ENCODE results near the gene SORL1.

SORL1 gene

DNA sequence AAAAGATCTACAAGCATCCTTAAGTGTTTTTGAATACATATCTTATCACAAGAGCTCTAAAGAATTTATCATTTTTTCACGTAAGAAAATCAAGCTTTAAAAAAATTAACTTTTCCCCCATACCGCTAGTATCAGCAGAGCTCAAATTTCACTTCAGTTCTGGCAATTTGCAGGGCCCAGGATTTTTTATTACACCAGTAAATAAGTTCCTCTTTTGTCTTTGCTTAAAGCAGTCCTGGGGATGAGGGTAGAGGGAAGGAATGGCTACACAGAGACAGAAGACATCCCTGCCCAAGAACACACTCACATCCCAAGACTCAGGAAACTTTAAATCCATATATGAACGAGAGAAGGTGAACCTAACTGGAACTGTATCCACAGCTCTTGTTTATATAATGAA lies 22.6 kb upstream of the SORL1 start:
- DNase-seq (ENCODE audit: low read depth in 2 of 2), result no peak

DNA sequence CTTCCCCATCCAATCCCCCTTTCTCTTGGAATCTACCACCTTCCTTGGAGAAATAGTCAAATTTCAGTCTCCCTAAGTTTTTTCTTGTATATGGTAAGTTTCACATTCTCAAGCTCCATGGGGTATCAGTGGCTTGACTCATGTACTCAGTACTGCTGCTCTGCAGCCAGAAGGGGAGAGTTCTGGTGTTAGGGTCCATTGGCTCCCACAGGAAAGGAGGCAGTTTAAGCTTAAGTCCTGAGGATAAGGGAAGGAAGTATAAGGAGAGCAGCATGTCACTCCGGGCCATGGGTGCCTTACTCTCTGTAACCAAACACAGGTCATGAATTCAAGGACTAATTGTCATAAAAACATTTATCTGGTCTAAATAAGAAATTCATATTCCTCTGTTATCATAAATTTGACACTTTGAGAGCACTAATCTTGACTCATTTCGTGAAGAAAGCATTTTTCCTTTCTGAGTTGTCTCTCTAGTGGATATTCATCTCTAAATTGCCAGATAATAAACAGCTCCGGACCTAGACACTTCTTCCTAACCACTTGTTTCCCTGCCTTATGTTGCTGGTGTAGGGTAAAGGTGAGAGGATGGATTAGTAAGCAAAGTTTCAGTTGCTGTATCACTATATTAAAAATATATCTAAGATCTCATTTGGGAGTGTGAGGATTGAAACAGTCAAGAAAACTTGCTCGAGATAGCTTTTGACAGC lies 20.1 kb upstream of the SORL1 start:
- DNase-seq (ENCODE audit: low read depth in 2 of 2), result no peak

DNA sequence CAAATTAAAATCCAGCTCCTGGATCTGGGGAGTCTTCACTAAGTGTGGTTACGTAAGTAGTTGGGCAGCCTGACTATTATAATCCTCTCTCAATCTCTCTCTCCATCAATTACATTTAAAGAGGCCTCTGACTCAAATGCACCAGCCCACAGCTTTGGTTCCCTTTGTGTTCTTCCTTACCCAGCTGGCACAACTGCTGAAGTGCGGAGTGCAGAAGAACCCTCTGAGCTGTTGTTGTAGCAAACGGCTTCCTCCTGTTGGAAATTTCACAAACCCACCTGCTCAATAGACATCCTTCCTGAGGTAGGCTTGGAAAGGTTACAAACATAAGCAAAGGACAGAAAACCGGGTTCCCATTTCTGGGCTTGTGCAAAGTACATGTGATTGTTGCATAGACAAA lies 17.0 kb upstream of the SORL1 start:
- no peak for DNase-seq (ENCODE audit: low read depth in 2 of 2)

DNA sequence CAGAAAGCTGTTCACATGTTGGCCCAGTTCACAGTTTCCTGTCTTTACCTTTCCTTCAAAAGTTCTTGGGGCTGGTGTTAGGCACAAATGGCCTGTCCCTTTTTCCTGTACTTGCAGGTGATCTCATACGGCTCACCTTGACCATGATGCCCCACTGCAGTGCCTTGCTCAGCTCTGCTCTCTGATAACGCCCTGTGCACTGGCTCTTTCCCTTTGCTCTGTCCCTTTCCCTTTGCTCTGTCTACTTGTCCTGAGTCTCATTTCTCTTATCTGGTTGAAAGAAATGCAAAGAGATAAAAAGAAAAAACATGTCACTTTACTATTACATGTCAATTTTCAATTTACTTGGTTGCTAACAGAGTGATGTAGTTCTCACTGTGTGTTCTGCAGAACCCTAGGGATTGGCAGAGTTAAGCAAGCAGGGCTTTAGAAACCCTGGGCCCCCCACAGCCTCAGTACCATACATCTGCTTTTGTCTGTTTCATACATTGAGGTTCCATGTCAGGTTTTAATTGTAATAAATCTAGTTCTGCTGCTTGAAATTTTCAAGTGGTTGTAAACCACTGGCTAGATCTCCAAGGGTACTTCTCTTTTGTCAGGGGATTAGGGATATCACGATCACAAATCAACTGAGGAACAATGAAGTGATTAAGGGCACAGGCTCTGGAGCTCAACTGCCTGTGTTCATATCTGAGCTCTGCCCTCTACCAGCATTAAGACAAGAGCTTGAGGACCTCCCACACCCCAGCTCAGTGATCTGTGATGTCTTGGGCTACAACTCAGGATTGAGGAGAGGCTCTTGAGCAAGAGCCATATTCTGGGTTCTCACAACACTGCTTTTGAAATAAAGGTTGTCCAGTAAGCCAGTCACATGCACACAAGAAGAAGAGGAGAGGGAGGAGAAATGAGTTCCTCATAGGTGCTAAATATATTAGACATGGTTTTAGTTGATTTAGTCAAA lies 16.3 kb upstream of the SORL1 start:
- no peak for DNase-seq (ENCODE audit: low read depth in 2 of 2)

DNA sequence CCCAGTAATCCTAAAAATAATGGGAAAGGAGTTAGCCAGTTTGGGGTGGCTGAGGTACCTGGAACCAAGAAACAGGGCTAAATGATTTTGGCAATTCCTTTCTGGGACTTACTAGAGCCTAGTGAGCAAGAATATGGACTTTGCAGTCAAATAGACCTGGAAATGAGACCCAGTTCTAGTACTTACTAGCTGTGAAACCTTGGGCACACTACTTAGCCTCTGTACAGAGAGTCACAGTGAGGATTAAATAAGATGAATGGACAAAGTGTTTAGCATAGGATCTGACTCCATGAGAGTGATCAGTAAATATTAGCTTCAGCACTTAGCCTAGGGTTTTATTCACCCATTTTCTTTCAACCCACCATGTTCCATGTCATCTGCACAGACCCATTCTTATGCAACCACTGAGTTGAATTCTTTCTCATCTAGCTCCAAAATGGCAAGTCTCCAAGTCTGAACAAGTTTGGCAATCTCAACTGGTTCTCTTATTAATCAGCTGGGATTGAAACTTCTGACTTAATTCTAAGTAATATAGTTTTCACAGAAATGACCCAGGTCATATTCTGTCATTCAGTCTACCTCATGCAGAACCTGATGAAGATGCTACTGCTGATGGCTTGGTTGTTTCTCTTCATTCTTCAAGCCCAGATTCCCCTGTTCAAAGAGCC lies 15.0 kb upstream of the SORL1 start:
- no peak for DNase-seq (ENCODE audit: low read depth in 2 of 2)

DNA sequence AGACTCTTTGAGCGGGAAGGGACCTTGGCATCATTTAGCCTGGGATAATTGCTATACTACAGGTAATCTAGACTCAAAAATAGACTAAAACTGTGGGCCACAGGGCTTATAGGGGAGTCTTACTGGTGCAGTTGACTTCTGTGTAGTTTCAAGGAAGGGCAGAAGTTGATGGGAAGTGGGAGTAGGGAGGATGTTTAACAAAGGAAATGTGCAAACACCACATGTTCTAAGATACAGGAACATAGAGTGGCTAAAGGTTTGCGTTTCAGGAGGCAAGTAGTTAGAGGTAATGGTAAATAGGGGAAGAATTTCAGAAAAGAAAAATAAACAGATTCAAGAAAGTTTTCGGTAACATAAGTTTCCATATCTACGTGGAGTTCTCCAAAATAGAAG lies 14.4 kb upstream of the SORL1 start:
- DNase-seq (ENCODE audit: low read depth in 2 of 2), result no peak

DNA sequence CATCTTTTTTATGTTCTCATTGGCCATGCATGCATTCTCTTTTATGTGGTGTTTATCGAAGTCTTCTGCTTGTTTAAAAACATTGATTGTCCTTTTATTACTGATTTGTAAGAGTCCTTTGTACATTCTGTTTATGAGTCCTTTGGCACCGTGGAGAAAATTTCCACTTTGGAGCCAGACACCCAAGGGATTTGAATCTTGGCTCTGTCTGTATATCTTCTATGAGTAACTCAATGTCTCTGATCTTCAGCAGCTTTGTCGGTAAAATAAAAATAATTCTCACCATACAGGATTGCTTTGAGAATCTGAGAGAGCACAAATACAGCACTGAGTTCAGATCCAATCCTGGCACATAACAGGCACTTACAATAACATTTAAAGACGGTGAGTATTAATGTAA lies 12.8 kb upstream of the SORL1 start:
- DNase-seq (ENCODE audit: low read depth in 2 of 2), result no peak

DNA sequence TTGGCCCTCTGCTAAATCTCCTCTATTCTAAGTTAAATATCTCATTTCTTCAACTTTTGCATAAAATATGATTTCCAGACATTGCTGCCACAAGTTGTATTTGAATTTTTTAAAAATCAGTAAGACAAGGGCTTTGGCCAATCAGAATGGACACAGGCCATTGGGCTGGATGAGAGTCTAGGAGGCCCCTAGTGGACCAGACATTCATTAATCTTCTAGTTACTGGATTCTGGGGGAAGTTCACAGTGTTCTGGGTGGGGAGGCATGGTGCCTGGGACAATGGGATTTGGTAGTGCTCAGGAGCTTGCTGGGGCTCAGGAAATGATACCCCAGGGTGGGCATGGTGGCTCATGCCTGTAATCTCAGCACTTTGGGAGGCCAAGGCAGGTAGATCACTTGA lies 12.4 kb upstream of the SORL1 start:
- no peak for DNase-seq (ENCODE audit: low read depth in 2 of 2)

DNA sequence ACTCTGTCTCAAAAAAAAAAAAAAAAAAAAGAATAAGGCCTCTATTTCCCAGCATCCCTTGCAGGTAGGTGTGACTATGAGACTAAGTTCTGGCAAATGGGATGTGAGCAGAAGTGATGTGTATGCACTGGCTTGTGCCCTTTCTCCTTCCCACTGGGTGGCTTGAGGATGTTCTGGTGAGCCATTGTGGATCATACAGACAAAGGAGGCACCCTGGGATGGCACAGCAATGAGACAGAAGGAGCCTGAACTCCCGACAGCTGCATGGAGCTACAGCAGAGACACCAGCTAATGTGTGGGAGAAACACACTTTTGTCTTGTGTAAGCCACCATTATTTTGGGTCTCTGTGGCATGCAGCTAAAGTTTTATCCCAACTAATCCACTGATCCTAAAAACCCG lies 10.6 kb upstream of the SORL1 start:
- no peak for DNase-seq (ENCODE audit: low read depth in 2 of 2)

DNA sequence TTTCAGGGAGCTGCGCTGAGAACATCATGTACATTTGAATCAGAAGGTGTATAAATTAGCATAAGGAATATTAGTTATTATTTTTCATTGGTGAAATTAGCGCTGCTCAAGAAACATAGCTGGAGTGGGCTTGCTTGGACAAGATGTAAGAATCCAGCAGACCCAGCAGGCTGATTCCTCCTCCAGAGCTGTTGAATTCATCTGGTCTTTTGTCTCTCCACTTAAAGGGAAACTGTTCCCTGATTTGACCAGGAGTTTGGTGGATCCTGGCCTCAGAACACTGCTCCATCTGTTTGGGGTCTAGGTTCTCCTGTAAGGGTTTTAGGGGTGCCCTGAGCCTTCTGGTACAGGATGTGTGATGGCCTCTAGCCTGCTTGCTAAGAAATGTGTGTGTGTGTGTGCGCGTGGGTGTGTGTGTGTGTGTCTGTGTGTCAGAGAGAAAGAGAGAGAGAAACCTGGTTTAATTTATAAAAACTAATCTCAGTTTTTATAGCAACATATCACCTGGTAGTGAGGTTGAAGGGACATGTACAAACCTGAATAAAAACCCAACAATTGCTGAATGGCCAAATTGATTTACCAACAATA lies 8.3 kb upstream of the SORL1 start:
- no peak for DNase-seq (ENCODE audit: low read depth in 2 of 2)

DNA sequence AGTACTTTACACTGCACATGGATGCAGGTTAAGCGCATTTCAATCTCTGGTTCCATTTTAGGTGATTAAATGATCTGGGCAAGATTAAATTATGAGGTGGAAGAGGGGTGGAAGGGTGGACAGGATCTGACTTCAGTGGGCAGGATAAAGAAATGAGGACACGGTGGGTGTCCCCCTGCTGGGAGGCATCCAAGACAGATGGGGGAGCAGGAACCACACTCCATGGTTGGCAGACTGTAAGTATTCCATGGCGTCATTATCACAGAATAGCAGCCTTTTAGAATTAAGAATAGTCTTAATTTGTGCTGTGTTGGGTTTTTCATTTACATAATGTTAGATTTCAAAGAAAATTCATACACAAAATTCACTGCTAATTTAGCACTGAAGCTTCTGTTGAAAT lies 7.6 kb upstream of the SORL1 start:
- no peak for DNase-seq (ENCODE audit: low read depth in 2 of 2)

DNA sequence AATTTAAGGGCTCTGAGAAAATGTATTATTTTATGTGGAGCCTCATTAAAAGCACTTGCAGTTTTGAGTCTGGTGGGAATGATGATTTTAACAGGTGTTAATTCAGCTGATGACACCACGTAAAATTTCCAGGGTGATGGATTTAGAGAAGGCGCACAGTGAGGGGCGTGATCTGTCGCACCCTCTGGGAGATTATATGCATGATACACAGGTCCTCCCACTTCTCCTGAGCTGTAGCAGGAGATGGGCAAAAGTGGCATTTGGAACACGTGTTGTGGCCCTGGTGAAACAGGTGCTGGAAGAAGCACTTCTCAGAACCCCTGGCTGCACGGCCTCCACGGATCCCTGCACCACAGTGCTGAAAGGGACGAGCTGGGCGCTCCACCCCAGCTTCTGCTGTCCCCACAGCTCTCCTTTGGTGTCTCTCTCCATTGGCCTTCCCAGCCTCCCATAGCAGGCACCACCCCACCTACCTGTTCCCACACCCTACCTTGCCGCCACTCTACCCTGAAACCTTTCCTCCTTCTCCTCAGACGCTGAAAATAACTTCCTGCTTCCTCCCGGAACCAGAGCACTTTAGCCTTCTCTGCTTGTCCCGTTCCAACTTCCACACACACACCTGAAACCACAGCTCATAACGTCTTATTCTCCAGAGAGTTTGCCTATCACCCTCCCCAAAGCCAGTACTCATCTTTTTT lies 6.9 kb upstream of the SORL1 start:
- DNase-seq (ENCODE audit: low read depth in 2 of 2), result no peak

DNA sequence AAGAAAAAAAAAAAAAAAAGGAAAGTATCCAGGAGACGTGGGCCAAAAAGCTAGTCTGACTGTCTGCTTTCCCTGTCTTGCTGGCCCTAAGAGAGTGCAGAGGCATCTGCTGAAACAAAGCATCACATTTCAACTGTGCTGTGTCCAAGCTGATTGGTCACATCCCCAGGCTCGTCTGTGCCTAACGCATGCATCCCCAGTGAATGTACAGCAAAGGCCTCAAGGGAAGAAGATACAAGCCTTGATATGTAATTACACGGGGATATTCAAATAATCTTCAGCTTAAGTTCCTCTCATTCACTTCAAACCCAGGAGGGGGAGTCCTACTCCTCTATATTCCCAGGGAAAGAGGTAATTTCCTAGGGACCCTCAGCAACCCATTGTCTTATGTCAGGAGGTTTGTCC lies 5.4 kb upstream of the SORL1 start:
- DNase-seq (ENCODE audit: low read depth in 2 of 2), result no peak

DNA sequence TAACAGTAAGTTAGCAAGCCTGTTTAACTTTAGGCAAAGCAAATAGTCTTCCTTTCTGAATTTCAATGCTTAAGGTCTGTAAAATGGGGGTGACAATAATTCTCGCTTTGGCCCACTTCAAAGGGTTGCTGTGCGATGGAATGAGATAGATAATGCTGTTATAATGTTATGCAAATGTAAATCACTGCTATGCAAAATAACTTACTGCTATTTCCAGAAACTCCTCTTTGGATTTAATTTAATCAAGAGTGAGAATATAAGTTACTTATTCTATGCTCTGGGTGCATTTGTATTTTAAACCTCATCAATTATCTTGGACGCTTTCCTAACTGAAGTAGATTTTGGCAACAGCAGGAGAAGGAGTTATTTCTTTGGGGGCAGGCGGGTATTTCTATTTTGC lies 4.1 kb upstream of the SORL1 start:
- DNase-seq (ENCODE audit: low read depth in 2 of 2), result no peak

DNA sequence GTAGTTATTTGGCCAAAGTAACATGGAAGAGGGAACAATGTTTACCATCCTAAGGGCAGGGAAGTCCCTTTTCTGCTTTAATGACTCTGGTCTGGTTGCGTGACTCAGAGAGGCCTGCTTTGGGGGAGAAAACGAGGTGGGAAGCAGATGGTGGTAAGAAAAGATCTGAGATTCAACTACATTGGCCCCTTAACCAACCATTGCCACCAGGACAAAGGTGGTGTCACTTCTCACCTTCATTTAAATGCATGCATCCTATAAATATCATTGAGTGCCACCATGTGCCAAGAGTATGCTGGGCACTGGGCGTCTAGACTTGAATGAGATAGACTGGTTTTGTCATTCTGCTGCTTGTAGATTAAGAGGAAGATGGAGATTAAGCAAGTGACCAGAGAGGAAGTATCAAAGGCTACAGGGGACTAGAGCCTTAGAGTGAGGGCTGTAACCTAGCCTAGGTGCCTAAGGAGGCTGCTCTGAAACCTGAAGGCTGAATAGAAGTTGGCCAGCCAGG lies 3.6 kb upstream of the SORL1 start:
- DNase-seq (ENCODE audit: low read depth in 2 of 2), result no peak

DNA sequence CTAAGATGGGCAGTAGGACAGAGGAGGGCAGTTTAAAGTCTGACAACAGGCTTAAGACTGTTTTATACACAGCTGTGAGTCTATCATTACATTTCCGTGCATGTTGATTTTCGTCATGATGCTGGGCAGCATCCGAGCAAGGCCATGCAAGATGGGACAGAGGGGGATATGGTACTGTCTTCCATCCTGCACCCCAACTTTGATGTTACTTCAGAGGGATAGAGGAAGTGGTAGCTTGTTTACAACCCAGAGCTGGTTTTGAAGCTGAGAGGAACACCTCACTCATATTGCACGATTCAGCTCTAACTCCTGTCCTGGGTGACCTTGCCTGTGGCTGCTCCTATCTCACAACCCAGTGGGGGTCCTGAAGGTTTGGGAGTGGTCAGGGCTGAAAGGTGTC lies 3.0 kb upstream of the SORL1 start:
- DNase-seq (ENCODE audit: low read depth in 2 of 2), result no peak

DNA sequence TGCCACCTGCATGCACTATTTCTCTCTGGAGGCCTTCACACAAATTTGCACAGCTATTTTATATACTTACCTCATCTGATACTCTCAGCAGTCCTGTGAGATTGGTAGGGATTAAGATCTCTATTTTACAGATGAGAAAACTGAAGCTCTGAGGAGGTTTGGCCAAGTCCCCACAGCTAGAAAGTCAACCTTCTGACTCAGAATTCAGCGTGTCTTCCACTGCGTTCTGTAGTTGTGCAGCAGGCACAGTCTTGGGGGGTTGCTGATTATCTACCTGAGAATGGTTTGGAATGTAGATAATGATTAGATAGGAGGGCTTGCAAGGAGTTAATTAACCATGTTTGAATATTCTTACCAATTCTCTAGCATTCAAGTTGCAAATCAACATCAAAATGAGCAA lies 2.5 kb upstream of the SORL1 start:
- no peak for DNase-seq (ENCODE audit: low read depth in 2 of 2)

DNA sequence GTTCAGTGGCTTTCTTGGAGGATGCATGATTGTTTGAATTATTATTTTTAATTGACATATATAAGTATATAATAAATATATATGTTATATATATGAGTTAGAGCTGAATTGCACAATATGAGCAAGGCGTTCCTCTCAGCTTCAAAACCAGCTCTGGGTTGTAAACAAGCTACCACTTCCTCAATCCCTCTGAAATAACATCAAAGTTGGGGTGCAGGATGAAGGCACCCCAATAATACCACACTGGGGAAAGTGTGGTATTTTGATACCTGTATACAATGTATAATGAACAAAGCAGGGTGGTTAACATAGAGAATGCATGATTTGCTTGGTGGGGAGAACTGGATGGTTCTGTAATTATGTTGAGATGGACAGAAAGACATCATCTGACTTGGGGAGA lies 1.7 kb upstream of the SORL1 start:
- no peak for DNase-seq (ENCODE audit: low read depth in 2 of 2)

DNA sequence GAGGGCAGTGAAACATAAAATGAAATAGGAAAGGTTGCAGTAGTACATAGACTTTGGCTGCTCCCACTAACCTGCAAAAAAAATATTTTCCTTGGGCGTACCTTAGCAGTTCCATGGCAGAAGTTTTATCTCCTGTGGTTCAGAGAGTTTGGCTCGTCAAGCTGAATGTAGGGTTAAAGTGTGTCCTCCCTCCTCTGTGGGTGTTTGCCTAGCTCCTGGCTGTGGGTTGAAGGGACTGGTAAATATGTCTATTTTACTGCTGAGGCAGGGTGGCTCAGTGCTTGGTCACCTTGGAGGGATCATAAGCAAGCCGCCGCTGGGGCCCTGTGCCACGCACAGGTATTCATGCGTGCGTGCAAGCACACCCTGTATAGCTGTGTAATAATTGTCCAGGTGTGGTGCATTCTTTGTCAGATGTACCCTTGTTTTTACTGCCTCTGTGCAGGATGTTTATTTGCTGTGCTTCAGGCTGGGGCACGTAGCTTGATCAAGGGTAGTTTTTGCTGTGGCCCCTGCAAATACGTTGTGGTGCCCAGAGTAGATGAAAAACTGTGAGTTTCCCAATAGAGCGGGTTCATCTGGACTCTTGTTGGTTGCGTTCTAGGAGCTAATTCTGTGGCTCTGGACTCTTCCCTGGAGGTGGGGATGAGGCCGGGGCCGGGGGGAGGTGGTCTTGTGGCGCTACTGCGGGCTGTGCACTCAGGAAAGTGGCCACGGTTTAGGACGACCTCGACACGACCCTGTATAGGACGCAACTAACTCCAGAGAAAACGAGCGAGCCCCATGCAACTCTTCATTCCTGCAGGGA lies 732 bp upstream of the SORL1 start:
- no peak for DNase-seq (ENCODE audit: low read depth in 2 of 2)

DNA sequence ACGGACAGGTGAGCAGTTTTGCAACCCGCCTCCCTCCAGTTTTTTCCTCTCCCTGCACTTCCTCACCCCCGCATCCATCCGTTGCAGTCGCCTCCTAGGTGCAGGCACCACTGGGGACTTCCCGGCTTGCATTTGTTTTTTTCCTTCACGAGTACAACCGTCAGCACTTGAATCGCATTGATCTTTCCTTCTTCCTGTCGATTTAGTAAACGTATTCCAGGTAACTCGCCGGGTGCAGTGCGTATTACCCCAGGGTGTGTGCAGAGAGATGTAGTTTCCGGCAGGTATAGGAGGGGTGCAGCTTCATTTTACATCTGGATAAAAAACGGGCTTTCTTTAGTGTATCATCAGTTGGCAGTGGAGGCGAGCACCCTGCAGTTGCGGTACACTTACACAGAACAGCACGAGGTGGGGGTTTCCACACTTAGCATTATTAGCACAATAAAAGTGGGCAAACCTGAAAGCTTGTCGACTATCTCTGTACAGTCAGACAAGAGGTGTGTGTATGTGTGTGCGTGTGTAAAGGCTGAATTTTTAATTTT lies 566 bp downstream of the SORL1 start, which contains the start of gene SORL1-AS1:
Gene SORL1-AS1 (minus strand): TSS at position 359 of the 542 bp plus-strand sequence.
- peak; percentile 60 to 70 for DNase-seq (ENCODE audit: low read depth in 2 of 2)
